MM.1S (cell line): ENCODE measurements around the gene FARP2.

ENCODE experiments used
- DNase-seq: peaks from one replicate; pipeline ENCODE4 v3.0.0-alpha.2; 2015
- H2AFZ ChIP-seq: fragments of 300-600 bp; sonication (generic); 2 replicates; pipeline ENCODE4 v1.6.0; 2016; ENCODE audit warnings: antibody characterized with exemption, low read length
- H3F3A ChIP-seq: fragments of 300-600 bp; sonication (generic); 2 replicates; pipeline ENCODE4 v1.6.1; 2016; ENCODE audit warnings: mild to moderate bottlenecking, antibody characterized with exemption, low read length, moderate library complexity, mixed read lengths; ENCODE audit not compliant: insufficient read depth
- H3K27ac ChIP-seq: fragments of 300-600 bp; sonication (generic); 2 replicates; pipeline ENCODE4 v1.5.1; 2016; ENCODE audit warnings: mild to moderate bottlenecking, low read length
- H3K27me3 ChIP-seq: fragments of 300-600 bp; sonication (generic); replicated peaks from 2 replicates; pipeline ENCODE4 v1.6.0; 2016; ENCODE audit warnings: low read length; ENCODE audit not compliant: insufficient read depth
- H3K36me3 ChIP-seq: fragments of 300-600 bp; sonication (generic); replicated peaks from 2 replicates; pipeline ENCODE4 v1.6.1; 2016; ENCODE audit warnings: mild to moderate bottlenecking, low read length, mixed read lengths; ENCODE audit not compliant: insufficient read depth
- H3K4me1 ChIP-seq: fragments of 300-600 bp; sonication (generic); 2 replicates; pipeline ENCODE4 v1.6.1; 2016; ENCODE audit warnings: low read length, mixed read lengths
- H3K4me2 ChIP-seq: fragments of 300-600 bp; sonication (generic); 2 replicates; pipeline ENCODE4 v1.6.0; 2016; ENCODE audit warnings: low read depth, low read length
- H3K4me3 ChIP-seq: fragments of 300-600 bp; sonication (generic); 2 replicates; pipeline ENCODE4 v1.5.1; 2016; ENCODE audit warnings: low read length, mixed read lengths
- H3K79me2 ChIP-seq: fragments of 300-600 bp; sonication (generic); 2 replicates; pipeline ENCODE4 v1.6.1; 2016; ENCODE audit warnings: mixed run types, low read length, mixed read lengths
- H3K9ac ChIP-seq: fragments of 300-600 bp; sonication (generic); 2 replicates; pipeline ENCODE4 v1.6.1; 2016; ENCODE audit warnings: low read length, mixed read lengths
- H3K9me2 ChIP-seq: fragments of 300-600 bp; sonication (generic); replicated peaks from 2 replicates; pipeline ENCODE4 v1.6.1; 2016; ENCODE audit warnings: mild to moderate bottlenecking, low read length, mixed read lengths; ENCODE audit not compliant: insufficient read depth
- H3K9me3 ChIP-seq: fragments of 300-600 bp; sonication (generic); replicated peaks from 2 replicates; pipeline ENCODE4 v1.6.1; 2016; ENCODE audit warnings: mild to moderate bottlenecking, low read length, mixed read lengths; ENCODE audit not compliant: insufficient read depth
- H4K20me1 ChIP-seq: fragments of 300-600 bp; sonication (generic); 2 replicates; pipeline ENCODE4 v1.6.1; 2016; ENCODE audit warnings: mild to moderate bottlenecking, low read length, moderate library complexity, mixed read lengths; ENCODE audit not compliant: insufficient read depth
- CTCF ChIP-seq: fragments of 300-600 bp; sonication (generic); IDR thresholded peaks from 2 replicates; pipeline ENCODE4 v1.5.1; 2016; ENCODE audit warnings: antibody characterized with exemption, low read length, mixed read lengths
- EZH2 ChIP-seq: fragments of 300-600 bp; sonication (generic); optimal IDR thresholded peaks from 2 replicates; pipeline ENCODE3; 2017; ENCODE audit warnings: low read depth, mild to moderate bottlenecking, antibody characterized with exemption, low read length, mixed read lengths
- EZH2phosphoT487 ChIP-seq: fragments of 300-600 bp; sonication (generic); IDR thresholded peaks from 2 replicates; pipeline ENCODE4 v1.6.1; 2018; ENCODE audit warnings: antibody characterized with exemption, low read length

FARP2 gene

DNA sequence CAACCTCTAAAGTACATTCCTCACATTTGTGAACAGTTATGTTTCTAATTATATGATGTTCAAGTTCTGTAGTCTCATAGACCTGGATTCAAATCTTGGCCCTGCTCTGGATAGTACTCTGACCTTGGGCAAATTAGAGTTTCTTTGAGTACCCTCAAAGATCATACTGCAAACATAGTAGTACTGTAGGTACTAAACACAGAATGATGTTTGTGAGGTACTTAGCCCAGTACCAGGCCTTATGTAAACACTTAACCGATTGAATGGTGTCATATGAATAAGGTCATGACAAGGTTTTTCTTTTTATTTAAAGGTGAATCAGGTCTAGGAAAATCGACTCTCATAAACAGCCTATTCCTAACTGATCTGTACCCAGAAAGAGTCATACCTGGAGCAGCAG lies 21.3 kb upstream of the FARP2 start:
- peaks cover 32% of the 10 kb centered on the region for H3F3A ChIP-seq
- H4K20me1 ChIP-seq = no peaks in the 10 kb centered on the region
- no peak overlapping the region for H3K9ac ChIP-seq
- TF ChIP-seq CTCF = no peak
- TF ChIP-seq EZH2 = no peak
- no peak for TF ChIP-seq EZH2phosphoT487
- H3K4me3 ChIP-seq = no peak overlapping the region
- no peak overlapping the region for H2AFZ ChIP-seq
- peaks cover 6% of the 10 kb centered on the region; the same call in 1 of the 2 replicates for H3K36me3 ChIP-seq
- no peak overlapping the region for H3K27ac ChIP-seq
- H3K27me3 ChIP-seq = no peaks in the 10 kb centered on the region
- H3K4me2 ChIP-seq = no peak overlapping the region
- DNase-seq = no peak
- H3K79me2 ChIP-seq = peaks cover 29% of the 10 kb centered on the region
- H3K4me1 ChIP-seq = peaks cover 38% of the 10 kb centered on the region
- H3K9me3 ChIP-seq = no peaks in the 10 kb centered on the region
- no peaks in the 10 kb centered on the region for H3K9me2 ChIP-seq

GRCh38 chr2:241339839-241340630 lies 16.1 kb upstream of the FARP2 start:
- Histone ChIP-seq H3K27me3 (no peaks in the 10 kb centered on the region), H3K9ac (peak overlapping the region; percentile 0; the same call in 1 of the 2 replicates), H3K9me2 (no peaks in the 10 kb centered on the region), H2AFZ (no peak overlapping the region), H4K20me1 (no peaks in the 10 kb centered on the region), H3K9me3 (no peaks in the 10 kb centered on the region), H3K4me3 (peak overlapping the region; percentile 11; the same call in 1 of the 2 replicates), H3K27ac (peak overlapping the region; percentile 61), H3F3A (peaks cover 45% of the 10 kb centered on the region), H3K4me2 (peak overlapping the region; percentile 71), H3K4me1 (peaks cover 51% of the 10 kb centered on the region), H3K79me2 (peaks cover 44% of the 10 kb centered on the region), H3K36me3 (peaks cover 6% of the 10 kb centered on the region; the same call in 1 of the 2 replicates)
- TF ChIP-seq CTCF (no peak), EZH2 (no peak), EZH2phosphoT487 (no peak)
- peak; percentile 24 for DNase-seq

DNA sequence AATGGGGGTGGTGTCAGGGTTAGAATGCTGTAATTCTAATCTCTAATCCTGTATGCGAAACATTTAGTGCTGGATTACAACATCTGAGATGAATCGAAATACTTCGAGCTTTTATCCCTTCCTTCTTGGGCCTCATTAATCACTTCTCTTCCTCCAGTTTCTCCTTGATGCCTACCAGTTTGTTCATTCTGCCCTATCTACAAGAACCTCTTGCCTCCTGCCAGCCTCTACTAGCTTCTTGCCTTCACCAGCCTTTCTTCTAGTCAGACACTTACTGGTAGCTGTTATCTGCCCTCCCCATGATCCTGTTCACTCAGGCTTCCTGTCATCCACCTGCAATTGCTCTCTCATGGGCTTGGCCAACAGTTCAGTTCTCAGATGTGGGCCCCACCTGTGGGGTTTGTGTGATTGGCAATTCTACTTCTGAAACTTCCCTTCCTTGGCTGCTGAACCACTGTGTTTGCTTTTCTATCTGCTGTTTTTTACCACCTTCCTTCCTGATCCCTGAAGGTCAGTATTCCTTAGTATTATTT lies 15.4 kb upstream of the FARP2 start:
- Histone ChIP-seq H3K4me2 (peak overlapping the region; percentile 71; the same call in 1 of the 2 replicates), H3K36me3 (peaks cover 6% of the 10 kb centered on the region; the same call in 1 of the 2 replicates), H3K27me3 (no peaks in the 10 kb centered on the region), H2AFZ (no peak overlapping the region), H3K9ac (peak overlapping the region; percentile 0; the same call in 1 of the 2 replicates), H3K4me1 (peaks cover 44% of the 10 kb centered on the region), H3K9me2 (no peaks in the 10 kb centered on the region), H4K20me1 (no peaks in the 10 kb centered on the region), H3K4me3 (peak overlapping the region; percentile 4; the same call in 1 of the 2 replicates), H3K79me2 (peaks cover 43% of the 10 kb centered on the region), H3K27ac (peak overlapping the region; percentile 61), H3F3A (peaks cover 38% of the 10 kb centered on the region), H3K9me3 (no peaks in the 10 kb centered on the region)
- TF ChIP-seq EZH2 (no peak), EZH2phosphoT487 (no peak), CTCF (no peak)
- peak; percentile 82 for DNase-seq
